AG09319 (cell line): ENCODE results near the gene HBP1.
"Not testable (repeated sequence)": the region's sequence is repeated elsewhere in the genome, so short reads cannot be mapped to it uniquely, and the experiment has no call there.

Source experiments
- DNase-seq: peaks from one replicate; pipeline ENCODE4 v3.0.0-alpha.2; 2010; ENCODE audit warnings: low read depth; ENCODE audit errors: extremely low read depth
- CTCF ChIP-seq: IDR thresholded peaks from 2 replicates; pipeline ENCODE4 v1.5.1; 2011; ENCODE audit warnings: low read depth, mild to moderate bottlenecking, inconsistent platforms, low read length, moderate library complexity

HBP1 gene

GRCh38 chr7:107213945-107214344 is 45.1 kb downstream of the HBP1 start:
- no peak for DNase-seq
- no peak for TF ChIP-seq CTCF

- no peak for DNase-seq
- no peak for TF ChIP-seq CTCF
Observed at GRCh38 chr7:107219563-107220244, 50.9 kb downstream of the HBP1 start.

- TF ChIP-seq CTCF: no peak
- no peak for DNase-seq
Observed at GRCh38 chr7:107220356-107220755, 51.6 kb downstream of the HBP1 start.

- not testable (repeated sequence) for DNase-seq
Observed at GRCh38 chr7:107220806-107221205, 52.0 kb downstream of the HBP1 start.

- no peak for TF ChIP-seq CTCF
- DNase-seq: no peak
Observed at GRCh38 chr7:107224374-107225223, 55.8 kb downstream of the HBP1 start.

- no peak for TF ChIP-seq CTCF
Observed at GRCh38 chr7:107228291-107228690, 59.5 kb downstream of the HBP1 start.

GRCh38 chr7:107230334-107230733 is 61.5 kb downstream of the HBP1 start:
- no peak for DNase-seq
- TF ChIP-seq CTCF: no peak

More at GRCh38 chr7:107228291-107228690, 59.5 kb downstream of the HBP1 start:
- DNase-seq: no peak
